Measurements from ENCODE around the gene SLFN13. TPM values are rescaled to one million over a fixed set of nuclear protein-coding genes. Genes with fewer than 3 reads are reported as not detected.

Gene SLFN13
- total RNA-seq, 2 experiments from 2014 or later, result 9.5 to 9.7 TPM

DNA sequence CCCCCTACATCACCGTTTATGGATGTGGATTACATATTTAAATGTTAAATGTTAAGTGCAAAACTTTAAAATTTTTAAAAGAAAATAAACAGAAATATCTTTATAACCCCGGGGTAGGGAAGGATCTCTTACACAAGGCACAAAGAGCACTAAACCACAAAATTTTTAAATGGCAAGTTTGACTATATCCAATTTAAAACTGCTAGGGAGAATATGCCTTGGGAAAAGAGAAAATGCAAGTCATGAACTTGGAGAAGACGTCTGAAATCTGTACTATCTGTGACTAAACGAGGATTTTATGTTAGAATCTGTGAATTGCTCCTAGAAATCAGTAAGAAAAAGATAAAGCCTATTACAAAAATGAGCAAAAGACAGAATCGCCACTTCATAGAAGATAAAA, 28.7 kb upstream of the SLFN13 start:
- CTCF ChIA-PET, result no interaction called here
- POLR2A ChIA-PET, result no interaction called here

DNA sequence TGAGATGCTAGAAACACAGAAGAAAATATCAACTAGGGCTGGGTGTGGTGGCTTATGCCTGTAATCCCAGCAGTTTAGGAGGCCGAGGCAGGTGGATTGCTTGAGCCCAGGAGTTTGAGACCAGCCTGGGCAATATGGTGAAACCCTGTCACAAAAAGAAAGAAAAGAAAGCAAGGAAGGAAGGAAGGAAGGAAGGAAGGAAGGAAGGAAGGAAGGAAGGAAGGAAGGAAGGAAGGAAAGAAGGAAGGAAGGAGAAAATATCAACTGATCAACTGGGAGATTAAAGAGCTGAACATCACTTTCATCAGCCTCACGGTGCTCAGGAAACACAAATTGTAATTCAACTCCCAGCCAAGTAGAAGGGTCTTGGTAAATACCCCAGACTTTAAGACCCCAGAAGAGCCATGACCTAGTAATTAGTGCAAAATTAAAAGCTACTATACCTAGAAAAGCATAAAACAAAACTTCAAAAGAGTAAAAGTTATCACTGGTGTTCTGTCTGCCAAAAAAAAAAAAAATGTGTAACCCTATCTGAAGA, 27.8 kb upstream of the SLFN13 start:
- no peaks in the 10 kb centered on the region for H3K27me3 Mint-ChIP-seq
- DNase-seq (no peak), ATAC-seq (ENCODE audit: poor library complexity) (no peak)
- Histone ChIP-seq H3K9me3 (ENCODE audit: control insufficient read depth in 1 of 2, insufficient read depth in 1 of 2, low read length in 2 of 2) (peaks cover 11 to 14% of the 10 kb centered on the region in 2 experiments), H3K4me1 (ENCODE audit: insufficient read depth, low read length) (peaks cover 2% of the 10 kb centered on the region), H3K27ac (ENCODE audit: low read depth in 1 of 2, low read length in 2 of 2) (no peak overlapping the region), H3K27me3 (ENCODE audit: control insufficient read depth in 1 of 2, insufficient read depth in 2 of 2, low read length in 2 of 2) (no peaks in the 10 kb centered on the region), H3K4me3 (ENCODE audit: low read length) (no peak overlapping the region), H3K36me3 (ENCODE audit: insufficient read depth, low read length) (peaks cover 65% of the 10 kb centered on the region)
- H3K4me1 Mint-ChIP-seq (ENCODE audit: low read depth), result peaks cover 40% of the 10 kb centered on the region
- CTCF ChIA-PET, result interaction anchor here (1.4 kb wide), 1 partner anchor 63 kb away, joined by 3 read pairs; no protein-coding TSS in a partner anchor
- H3K4me3 Mint-ChIP-seq, result no peak overlapping the region
- H3K36me3 Mint-ChIP-seq (ENCODE audit: low read depth), result peaks cover 93% of the 10 kb centered on the region
- POLR2A ChIA-PET, result interaction anchor here (1.0 to 2.6 kb wide), 3 partner anchors 9 to 41 kb away, joined by 3 to 13 read pairs (median 3); no protein-coding TSS in a partner anchor
- H3K27ac Mint-ChIP-seq, result no peak overlapping the region
- peaks cover 6% of the 10 kb centered on the region for H3K9me3 Mint-ChIP-seq
- TF ChIP-seq, protein P1, sequence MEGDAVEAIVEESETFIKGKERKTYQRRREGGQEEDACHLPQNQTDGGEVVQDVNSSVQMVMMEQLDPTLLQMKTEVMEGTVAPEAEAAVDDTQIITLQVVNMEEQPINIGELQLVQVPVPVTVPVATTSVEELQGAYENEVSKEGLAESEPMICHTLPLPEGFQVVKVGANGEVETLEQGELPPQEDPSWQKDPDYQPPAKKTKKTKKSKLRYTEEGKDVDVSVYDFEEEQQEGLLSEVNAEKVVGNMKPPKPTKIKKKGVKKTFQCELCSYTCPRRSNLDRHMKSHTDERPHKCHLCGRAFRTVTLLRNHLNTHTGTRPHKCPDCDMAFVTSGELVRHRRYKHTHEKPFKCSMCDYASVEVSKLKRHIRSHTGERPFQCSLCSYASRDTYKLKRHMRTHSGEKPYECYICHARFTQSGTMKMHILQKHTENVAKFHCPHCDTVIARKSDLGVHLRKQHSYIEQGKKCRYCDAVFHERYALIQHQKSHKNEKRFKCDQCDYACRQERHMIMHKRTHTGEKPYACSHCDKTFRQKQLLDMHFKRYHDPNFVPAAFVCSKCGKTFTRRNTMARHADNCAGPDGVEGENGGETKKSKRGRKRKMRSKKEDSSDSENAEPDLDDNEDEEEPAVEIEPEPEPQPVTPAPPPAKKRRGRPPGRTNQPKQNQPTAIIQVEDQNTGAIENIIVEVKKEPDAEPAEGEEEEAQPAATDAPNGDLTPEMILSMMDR (IDR thresholded peaks at IDR 0.05), result no peak
- intact Hi-C loops (cut with DNase I, micrococcal nuclease), result no loop called here

More for the DNA sequence above, 28.7 kb upstream of the SLFN13 start:
- Histone ChIP-seq H3K4me1 (ENCODE audit: insufficient read depth, low read length) (peaks cover 2% of the 10 kb centered on the region), H3K27me3 (ENCODE audit: control insufficient read depth in 1 of 2, insufficient read depth in 2 of 2, low read length in 2 of 2) (no peaks in the 10 kb centered on the region), H3K27ac (ENCODE audit: low read depth in 1 of 2, low read length in 2 of 2) (no peak overlapping the region), H3K4me3 (ENCODE audit: low read length) (no peak overlapping the region), H3K36me3 (ENCODE audit: insufficient read depth, low read length) (peaks cover 65% of the 10 kb centered on the region), H3K9me3 (ENCODE audit: control insufficient read depth in 1 of 2, insufficient read depth in 1 of 2, low read length in 2 of 2) (peaks cover 14% of the 10 kb centered on the region in 2 experiments)
- ATAC-seq (ENCODE audit: poor library complexity), result no peak
- intact Hi-C loops (cut with DNase I, micrococcal nuclease), result no loop called here
- H3K27ac Mint-ChIP-seq, result no peak overlapping the region
- no peaks in the 10 kb centered on the region for H3K27me3 Mint-ChIP-seq
- TF ChIP-seq, protein P1 (IDR thresholded peaks at IDR 0.05), result no peak
- H3K4me1 Mint-ChIP-seq (ENCODE audit: low read depth), result peaks cover 35% of the 10 kb centered on the region
- peaks cover 6% of the 10 kb centered on the region for H3K9me3 Mint-ChIP-seq
- no peak overlapping the region for H3K4me3 Mint-ChIP-seq
- no peak for DNase-seq
- H3K36me3 Mint-ChIP-seq (ENCODE audit: low read depth), result peaks cover 95% of the 10 kb centered on the region

DNA sequence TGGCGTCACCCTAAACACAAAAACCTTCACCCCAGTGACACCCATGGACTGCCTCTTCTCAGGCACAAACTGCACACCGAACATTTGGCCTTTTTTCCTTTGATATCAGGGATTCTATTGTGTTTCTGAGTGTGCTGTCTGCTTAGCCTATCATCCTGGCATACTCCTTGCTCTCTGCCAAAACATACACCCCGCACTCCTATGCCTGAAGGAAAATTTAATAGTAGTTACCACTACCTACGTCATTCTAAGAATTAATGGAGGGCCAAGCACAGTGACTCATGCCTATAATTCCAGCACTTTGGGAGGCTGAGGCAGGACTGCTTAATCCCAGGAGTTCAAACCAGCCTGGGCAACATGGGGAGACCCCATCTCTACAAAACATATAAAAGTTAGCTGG, 19.9 kb upstream of the SLFN13 start:
- Histone ChIP-seq H3K36me3 (ENCODE audit: insufficient read depth, low read length) (peaks cover 2% of the 10 kb centered on the region), H3K4me1 (ENCODE audit: insufficient read depth, low read length) (peaks cover 17% of the 10 kb centered on the region), H3K27ac (ENCODE audit: low read depth in 1 of 2, low read length in 2 of 2) (peak overlapping the region; percentile 3 to 30), H3K4me3 (ENCODE audit: low read length) (no peak overlapping the region), H3K9me3 (ENCODE audit: control insufficient read depth in 1 of 2, insufficient read depth in 1 of 2, low read length in 2 of 2) (peaks cover 0 to 3% of the 10 kb centered on the region in 2 experiments), H3K27me3 (ENCODE audit: control insufficient read depth in 1 of 2, insufficient read depth in 2 of 2, low read length in 2 of 2) (no peaks in the 10 kb centered on the region)
- Mint-ChIP-seq H3K4me1 (ENCODE audit: low read depth) (peaks cover 47% of the 10 kb centered on the region), H3K27ac (peak overlapping the region; percentile 73), H3K9me3 (peaks cover 3% of the 10 kb centered on the region), H3K4me3 (no peak overlapping the region), H3K27me3 (no peaks in the 10 kb centered on the region), H3K36me3 (ENCODE audit: low read depth) (peaks cover 43% of the 10 kb centered on the region)
- ATAC-seq (ENCODE audit: poor library complexity), result no peak
- no peak for DNase-seq
- ChIA-PET CTCF (no interaction called here), POLR2A (interaction anchor here (0.6 to 2.9 kb wide), 7 partner anchors 19 to 94 kb away, joined by 3 to 24 read pairs (median 4); partner anchors contain the start of genes SLFN12 and SLFN13)
- TF ChIP-seq, protein P1 (IDR thresholded peaks at IDR 0.05), result no peak
- intact Hi-C loops (cut with DNase I, micrococcal nuclease), result loop anchor here in 1 of 2 experiments (2.0 kb wide), 1 partner anchor 16 kb away; no protein-coding TSS in a partner anchor

All from CD4-positive, alpha-beta T cell (primary cell).